ENCODE measurements around the gene SKAP1.
A peak's percentile ranks its signal among the peaks of the same experiment; 100 is the strongest.
"Not testable (repeated sequence)": the region's sequence is repeated elsewhere in the genome, so short reads cannot be mapped to it uniquely, and the experiment has no call there.

The SKAP1 gene

GRCh38 chr17:48276776-48277175 lies 153.2 kb downstream of the SKAP1 start:
- no peak for DNase-seq

- no peak for DNase-seq
Measured at GRCh38 chr17:48270899-48271298, 159.1 kb downstream of the SKAP1 start.

GRCh38 chr17:48269209-48269608 lies 160.8 kb downstream of the SKAP1 start:
- DNase-seq = no peak

- no peak for DNase-seq
Measured at GRCh38 chr17:48263731-48264035, 166.3 kb downstream of the SKAP1 start.

- DNase-seq = no peak
Measured at GRCh38 chr17:48262982-48263730, 166.9 kb downstream of the SKAP1 start.

- peak; percentile 58 for DNase-seq
Measured at GRCh38 chr17:48261297-48261880, 168.6 kb downstream of the SKAP1 start.

GRCh38 chr17:48259694-48260291 lies 170.2 kb downstream of the SKAP1 start:
- DNase-seq = peak; percentile 78

- DNase-seq = no peak
Measured at GRCh38 chr17:48258331-48258730, 171.7 kb downstream of the SKAP1 start.

GRCh38 chr17:48255759-48256158 lies 174.3 kb downstream of the SKAP1 start:
- no peak for DNase-seq

- no peak for DNase-seq
Measured at GRCh38 chr17:48254896-48255295, 175.1 kb downstream of the SKAP1 start.

GRCh38 chr17:48253975-48254374 lies 176.0 kb downstream of the SKAP1 start:
- no peak for DNase-seq

- no peak for DNase-seq
Measured at GRCh38 chr17:48251950-48252349, 178.1 kb downstream of the SKAP1 start.

GRCh38 chr17:48250949-48251348 lies 179.1 kb downstream of the SKAP1 start:
- peak; percentile 19 for DNase-seq

- not testable (repeated sequence) for DNase-seq
Measured at GRCh38 chr17:48250059-48250458, 180.0 kb downstream of the SKAP1 start.

- no peak for DNase-seq
Measured at GRCh38 chr17:48247603-48248002, 182.4 kb downstream of the SKAP1 start.

GRCh38 chr17:48247038-48247437 lies 183.0 kb downstream of the SKAP1 start:
- no peak for DNase-seq

GRCh38 chr17:48246612-48247011 lies 183.4 kb downstream of the SKAP1 start:
- no peak for DNase-seq

GRCh38 chr17:48245465-48246033 lies 184.5 kb downstream of the SKAP1 start:
- DNase-seq = not testable (repeated sequence)

- DNase-seq = no peak
Measured at GRCh38 chr17:48244814-48245213, 185.2 kb downstream of the SKAP1 start.

GRCh38 chr17:48244121-48244711 lies 185.8 kb downstream of the SKAP1 start:
- DNase-seq = no peak

GRCh38 chr17:48241770-48242497 lies 188.1 kb downstream of the SKAP1 start:
- no peak for DNase-seq

- peak; percentile 31 for DNase-seq
Measured at GRCh38 chr17:48241131-48241591, 188.9 kb downstream of the SKAP1 start.

Data from NCI-H2081 treated with DMSO at 0.1 percent for 48 hours (cell line).